ENCODE results near the gene RFC5.
"Not testable (repeated sequence)": the region's sequence is repeated elsewhere in the genome, so short reads cannot be mapped to it uniquely, and the experiment has no call there.

The RFC5 gene

GRCh38 chr12:118016424-118017264, at the start of gene RFC5:
TSS of gene RFC5 (plus strand) at chr12:118016703. CDS start at chr12:118016828, 125 bp downstream.
- DNase-seq: peak; percentile 86

DNA sequence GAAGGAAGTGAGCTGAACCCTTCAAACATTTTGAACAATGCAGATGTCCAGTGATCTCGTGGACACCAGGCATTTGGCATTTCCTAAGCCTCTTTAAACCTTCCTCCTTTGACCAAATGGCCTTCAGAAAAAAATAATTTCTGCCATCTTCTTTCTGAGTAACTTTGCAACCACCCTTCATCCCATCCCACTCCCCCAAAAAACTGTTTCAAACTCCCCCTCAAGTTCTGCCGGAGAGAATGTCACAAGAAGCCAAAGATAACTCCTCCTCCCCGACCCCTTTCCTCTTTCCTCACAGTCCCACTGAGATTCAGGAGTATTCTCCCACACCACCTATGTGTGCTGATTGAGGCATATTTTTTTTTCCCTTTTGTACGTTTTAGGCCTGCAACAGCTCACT, 49.5 kb upstream of the RFC5 start:
- DNase-seq: no peak

DNA sequence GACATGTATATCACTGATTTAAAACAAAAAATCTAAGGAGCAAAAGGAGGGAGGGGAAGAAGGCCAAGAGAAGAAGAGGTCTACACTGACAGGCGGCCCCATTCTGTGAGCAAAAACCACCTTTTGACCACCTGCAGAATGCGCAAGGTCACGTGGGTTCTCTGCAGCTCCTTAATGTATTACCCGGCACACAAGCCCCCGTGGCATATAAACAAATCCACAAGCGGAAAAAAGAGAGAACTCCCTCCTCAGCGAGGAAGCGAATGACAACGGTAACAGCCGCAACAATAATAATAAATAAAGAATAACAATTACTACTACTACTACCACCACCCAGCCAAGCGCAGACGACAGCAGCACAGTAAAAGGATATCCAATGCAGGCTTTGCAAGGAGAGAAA, 49.0 kb upstream of the RFC5 start:
- DNase-seq: no peak

DNA sequence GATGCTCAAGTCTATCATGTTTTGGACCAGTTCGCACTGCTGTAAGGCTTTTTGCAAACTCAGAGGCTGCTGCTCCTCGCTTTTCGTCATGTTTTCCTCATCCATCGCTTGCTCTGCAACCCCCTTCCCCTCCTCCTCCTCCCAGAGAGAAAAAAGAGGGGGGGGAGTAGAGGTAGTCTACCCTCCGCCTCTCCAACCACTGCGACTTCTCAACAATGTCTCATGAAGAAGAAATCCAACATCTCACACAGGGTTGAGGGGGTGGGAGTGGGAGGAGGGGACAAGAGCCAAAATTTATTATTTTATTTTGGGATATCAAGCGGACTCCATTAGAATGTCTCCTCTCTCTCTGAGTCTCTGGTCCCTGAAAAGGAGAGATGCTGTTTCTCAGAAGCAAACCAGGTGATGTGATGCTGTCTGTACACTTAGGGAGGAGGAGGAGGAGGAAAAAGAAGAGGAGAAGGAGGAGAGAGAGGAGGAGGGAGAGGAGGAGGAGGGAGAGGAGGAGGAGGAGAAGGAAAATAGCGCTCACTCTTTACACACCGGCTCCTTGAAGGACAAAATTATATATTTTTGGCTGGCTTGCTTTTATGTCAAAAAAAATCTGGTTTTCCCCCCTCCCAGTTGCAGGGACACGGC, 48.2 kb upstream of the RFC5 start:
- no peak for DNase-seq

- peak; percentile 79 for DNase-seq
Observed at GRCh38 chr12:117968826-117969659, 47.5 kb upstream of the RFC5 start, which contains the start of gene KSR2. TSS of gene KSR2 (minus strand) at chr12:117968990. CDS start at chr12:117968255, 735 bp downstream.

DNA sequence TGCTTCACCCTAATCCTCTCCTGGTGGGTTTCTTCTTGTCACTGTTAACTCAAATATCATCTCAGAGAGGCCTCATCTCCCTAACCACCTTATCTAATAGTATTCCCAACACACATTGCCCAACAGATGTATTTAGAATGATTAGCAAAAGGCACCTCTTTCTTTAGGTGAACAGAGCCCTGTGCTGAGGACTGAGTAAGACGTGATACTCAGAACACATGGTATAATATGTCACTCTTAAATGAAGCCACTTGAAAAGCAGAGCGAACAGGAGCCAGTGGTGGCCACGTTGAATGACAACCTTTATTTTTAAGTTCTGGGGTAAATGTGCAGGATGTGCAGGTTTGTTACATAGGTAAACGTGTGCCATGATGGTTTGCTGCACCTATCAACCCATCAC, 46.2 kb upstream of the RFC5 start:
- DNase-seq: no peak

- DNase-seq: no peak
Observed at GRCh38 chr12:117972301-117972700, 44.2 kb upstream of the RFC5 start.

GRCh38 chr12:117975006-117975405, 41.5 kb upstream of the RFC5 start:
- DNase-seq: no peak

DNA sequence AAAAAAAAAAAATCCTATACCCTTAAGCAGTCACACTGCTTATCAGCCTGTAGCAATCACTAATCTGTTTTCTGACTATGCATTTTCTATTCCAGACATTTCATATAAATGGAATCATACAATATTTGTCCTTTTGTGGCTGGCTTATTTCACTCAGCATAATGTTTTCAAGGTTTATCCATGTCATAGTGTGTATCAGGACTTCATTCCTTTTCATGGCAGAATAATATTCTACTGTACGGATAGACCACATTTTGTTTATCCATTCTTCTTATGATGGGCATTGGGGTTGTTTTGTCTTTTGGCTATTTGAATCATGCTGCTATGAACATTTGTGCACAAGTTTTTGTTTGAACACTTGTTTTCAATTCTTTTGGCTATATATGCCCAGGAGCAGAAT, 39.1 kb upstream of the RFC5 start:
- no peak for DNase-seq

- DNase-seq: no peak
Observed at GRCh38 chr12:117980616-117981015, 35.9 kb upstream of the RFC5 start.

GRCh38 chr12:117981267-117981666, 35.2 kb upstream of the RFC5 start:
- DNase-seq: no peak

- DNase-seq: no peak
Observed at GRCh38 chr12:117985182-117985581, 31.3 kb upstream of the RFC5 start.

- no peak for DNase-seq
Observed at GRCh38 chr12:117986705-117987469, 29.6 kb upstream of the RFC5 start.

DNA sequence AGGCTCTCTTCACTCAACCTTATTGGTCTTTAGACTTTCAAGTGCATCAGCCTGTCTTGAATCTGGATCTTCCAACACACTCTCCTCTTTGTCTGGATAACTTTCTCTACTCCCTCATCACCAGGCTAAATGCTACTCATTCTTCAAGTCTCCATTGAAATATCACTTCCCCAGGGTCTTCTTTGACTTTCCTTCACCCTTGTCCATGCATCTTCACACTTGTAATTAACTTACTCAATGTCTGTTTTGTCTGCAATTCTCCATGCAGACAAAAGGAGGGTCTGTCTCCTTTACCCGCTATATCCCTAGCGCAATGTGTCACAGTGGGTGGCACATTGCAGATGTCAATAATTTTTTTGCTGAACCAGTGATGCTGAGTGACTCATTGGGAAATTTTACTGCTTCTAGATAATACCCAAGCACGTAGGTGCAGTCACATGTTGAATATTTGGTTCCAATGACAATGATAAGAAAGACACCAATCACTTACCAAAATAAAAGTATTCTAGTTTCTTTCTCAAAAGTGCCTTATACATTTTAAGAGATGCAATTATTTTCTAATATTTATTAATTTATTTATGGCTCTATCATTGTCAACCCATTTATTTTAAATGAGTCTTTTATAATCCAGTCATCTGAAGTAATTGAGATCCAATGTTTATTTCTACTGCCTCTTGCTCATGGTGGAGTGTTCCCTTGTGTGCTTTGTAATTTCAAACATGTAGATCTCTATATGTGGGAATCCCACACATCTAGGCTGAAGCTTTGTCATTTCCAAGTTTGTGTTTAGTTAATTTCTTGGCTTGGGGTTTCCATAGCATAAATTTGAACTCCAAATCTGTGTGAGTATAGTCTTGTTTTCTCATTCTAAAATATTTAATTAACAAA, 21.7 kb upstream of the RFC5 start:
- DNase-seq: no peak

- no peak for DNase-seq
Observed at GRCh38 chr12:117998719-117999118, 17.8 kb upstream of the RFC5 start.

- DNase-seq: not testable (repeated sequence)
Observed at GRCh38 chr12:117999806-118000205, 16.7 kb upstream of the RFC5 start.

DNA sequence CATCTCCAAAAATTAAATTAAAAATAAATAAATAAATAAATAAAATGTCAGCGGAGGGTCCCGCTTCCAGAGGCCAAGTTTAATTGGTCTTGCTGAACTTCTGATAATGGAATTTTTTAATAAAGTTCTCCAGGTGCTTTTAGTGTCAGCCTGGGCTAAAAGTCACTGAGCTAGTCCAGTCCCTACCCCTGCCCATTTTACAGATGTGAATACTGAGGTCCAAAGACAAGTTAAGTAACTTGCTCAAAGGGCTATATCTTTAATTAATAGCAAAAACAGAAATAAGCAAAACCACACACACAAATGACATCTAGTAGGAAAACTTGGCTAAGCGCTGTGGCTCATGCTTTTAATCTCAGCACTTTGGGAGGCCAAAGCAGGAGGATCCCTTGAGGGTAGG, 5.6 kb upstream of the RFC5 start:
- no peak for DNase-seq

DNA sequence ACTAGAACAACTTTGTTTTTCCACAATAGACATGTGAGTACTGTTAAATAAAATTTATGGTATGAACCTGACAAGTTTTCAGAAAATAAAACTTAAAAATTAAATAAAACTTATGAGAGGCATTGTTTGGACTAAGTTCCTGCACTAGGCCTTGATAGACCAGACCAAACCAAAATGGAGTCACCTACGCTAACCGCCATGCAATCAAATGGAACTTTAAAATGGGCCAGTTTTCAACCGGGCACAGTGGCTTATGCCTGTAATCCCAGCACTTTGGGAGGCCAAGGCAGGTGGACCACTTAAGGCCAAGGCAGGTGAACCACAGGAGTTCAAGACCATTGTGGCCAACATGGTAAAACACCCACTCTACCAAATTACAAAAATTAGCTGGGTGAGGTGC, 5.1 kb upstream of the RFC5 start:
- DNase-seq: no peak

- DNase-seq: no peak
Observed at GRCh38 chr12:118011961-118012360, 4.5 kb upstream of the RFC5 start.

DNA sequence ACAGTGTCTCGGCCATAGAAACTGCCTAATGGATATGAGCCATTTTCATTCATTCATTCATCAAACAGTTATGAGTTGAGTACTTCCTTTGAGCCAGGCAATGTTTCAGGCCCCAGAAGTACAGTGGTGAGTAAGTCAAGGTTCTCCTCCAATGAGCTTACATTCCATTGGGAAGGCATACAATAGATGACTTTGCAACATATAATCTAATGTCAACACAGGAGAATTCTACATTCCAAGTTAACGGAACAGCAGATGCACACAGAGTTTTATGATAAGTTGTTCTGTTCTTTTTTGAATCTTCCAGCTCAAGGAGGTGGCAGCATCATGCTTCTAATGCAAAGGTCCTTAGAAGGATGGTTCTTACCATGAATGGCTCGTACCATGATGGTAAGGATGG, 3.2 kb upstream of the RFC5 start:
- DNase-seq: no peak

DNA sequence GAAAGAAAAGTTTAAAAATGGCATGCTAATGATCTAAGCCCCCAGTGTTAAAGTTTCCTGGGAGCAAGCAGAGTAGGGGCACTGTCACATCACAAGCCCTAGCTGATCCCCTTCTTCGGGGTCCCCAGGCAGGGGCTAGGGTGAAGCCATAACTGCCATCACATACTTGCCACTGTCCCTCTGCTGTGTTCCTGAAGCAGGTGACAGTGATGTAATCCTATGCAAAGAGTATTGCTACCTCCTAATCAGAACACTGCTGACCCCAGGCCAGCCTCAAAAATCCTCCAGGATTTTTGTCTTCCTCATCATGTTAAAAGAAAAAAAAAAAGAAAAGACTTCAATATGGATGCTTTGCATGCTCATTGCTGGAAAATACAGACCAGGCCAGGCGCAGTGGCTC, 1.2 kb upstream of the RFC5 start:
- no peak for DNase-seq

GRCh38 chr12:118015944-118016343, 559 bp upstream of the RFC5 start:
- DNase-seq: no peak
